Inferior parietal cortex (tissue), 1 donor: Measurements from ENCODE around the gene AKAP6.

Source experiments
- DNase-seq: peaks from one replicate; pipeline ENCODE4 v3.0.0-alpha.2; 2016; ENCODE audit errors: extremely low spot score

Gene AKAP6

GRCh38 chr14:32703183-32703621, 374.1 kb downstream of the AKAP6 start:
- peak; percentile 73 for DNase-seq

GRCh38 chr14:32706721-32707519, 377.8 kb downstream of the AKAP6 start:
- DNase-seq: no peak

- DNase-seq: no peak
Observed at GRCh38 chr14:32707742-32708500, 378.8 kb downstream of the AKAP6 start.

- DNase-seq: peak; percentile 81
Observed at GRCh38 chr14:32709027-32709426, 379.9 kb downstream of the AKAP6 start.

GRCh38 chr14:32710231-32710671, 381.2 kb downstream of the AKAP6 start:
- peak; percentile 66 for DNase-seq

GRCh38 chr14:32710731-32711680, 381.9 kb downstream of the AKAP6 start:
- DNase-seq: peak; percentile 85

- DNase-seq: no peak
Observed at GRCh38 chr14:32713856-32714255, 384.8 kb downstream of the AKAP6 start.

- DNase-seq: no peak
Observed at GRCh38 chr14:32719601-32720000, 390.5 kb downstream of the AKAP6 start.

- DNase-seq: no peak
Observed at GRCh38 chr14:32720927-32721326, 391.8 kb downstream of the AKAP6 start.

GRCh38 chr14:32722631-32723183, 393.6 kb downstream of the AKAP6 start:
- DNase-seq: no peak

- no peak for DNase-seq
Observed at GRCh38 chr14:32724867-32725471, 395.9 kb downstream of the AKAP6 start.

GRCh38 chr14:32726516-32726915, 397.4 kb downstream of the AKAP6 start:
- no peak for DNase-seq

- DNase-seq: no peak
Observed at GRCh38 chr14:32727832-32728231, 398.7 kb downstream of the AKAP6 start.

GRCh38 chr14:32728526-32728925, 399.4 kb downstream of the AKAP6 start:
- no peak for DNase-seq

GRCh38 chr14:32728976-32729375, 399.9 kb downstream of the AKAP6 start:
- DNase-seq: no peak

GRCh38 chr14:32731249-32731648, 402.2 kb downstream of the AKAP6 start:
- DNase-seq: no peak

- no peak for DNase-seq
Observed at GRCh38 chr14:32733015-32733414, 403.9 kb downstream of the AKAP6 start.

GRCh38 chr14:32734261-32734660, 405.2 kb downstream of the AKAP6 start:
- no peak for DNase-seq

- no peak for DNase-seq
Observed at GRCh38 chr14:32737621-32738020, 408.5 kb downstream of the AKAP6 start.

GRCh38 chr14:32738206-32738871, 409.2 kb downstream of the AKAP6 start:
- DNase-seq: no peak
